PC-3 (cell line): ENCODE data around the gene GNPTG. TPM values are rescaled to one million over a fixed set of nuclear protein-coding genes. Genes with fewer than 3 reads are reported as not detected.

ENCODE experiments used
- ATAC-seq: fragments of 200-7000 bp; cut with Tn5 transposase; 2 replicates; pipeline ENCODE4 v1.9.1; 2020; ENCODE audit warnings: mild to moderate bottlenecking, moderate library complexity
- BruUV-seq: library from RNA; stranded (reverse); fragments of 400-500 nt; replicated peaks from 2 replicates; lab custom pipeline; 2021; lab: Mats Ljungman, UMichigan
- CTCF ChIA-PET: fragments of 300-600 bp; sonication (Branson Sonifier 250); formaldehyde crosslinking; loops from one replicate; lab custom pipeline; 2022; ENCODE audit warnings: antibody characterized with exemption; lab: Charles Lee
- POLR2A ChIA-PET: fragments of 300-600 bp; sonication (Branson Sonifier 250); formaldehyde crosslinking; loops from one replicate; lab custom pipeline; 2022; ENCODE audit warnings: antibody characterized with exemption; ENCODE audit not compliant: unreplicated experiment; lab: Charles Lee
- DNase-seq: peaks from one replicate; pipeline ENCODE4 v3.0.0-alpha.2; 2015
- H2AFZ ChIP-seq: fragments of 300-600 bp; sonication (generic); 2 replicates; pipeline ENCODE4 v1.6.0; 2016; ENCODE audit warnings: antibody characterized with exemption, low read length
- H3F3A ChIP-seq: fragments of 300-600 bp; sonication (generic); one replicate; pipeline ENCODE4 v1.6.0; 2017; ENCODE audit warnings: antibody characterized with exemption, low read length, control low read depth, mild to moderate bottlenecking; ENCODE audit not compliant: unreplicated experiment
- H3K27ac ChIP-seq: fragments of 300-600 bp; sonication (generic); 2 replicates; pipeline ENCODE4 v1.5.1; 2016; ENCODE audit warnings: mild to moderate bottlenecking, low read length
- H3K27me3 ChIP-seq: fragments of 300-600 bp; sonication (generic); 2 replicates; pipeline ENCODE4 v1.6.1; 2016; ENCODE audit warnings: low read length, mixed read lengths
- H3K36me3 ChIP-seq: fragments of 300-600 bp; sonication (generic); 2 replicates; pipeline ENCODE4 v1.6.1; 2016; ENCODE audit warnings: low read depth, mixed run types, low read length, mixed read lengths
- H3K4me1 ChIP-seq: fragments of 300-600 bp; sonication (generic); 2 replicates; pipeline ENCODE4 v1.5.1; 2016; ENCODE audit warnings: low read length; ENCODE audit not compliant: insufficient read depth
- H3K4me2 ChIP-seq: fragments of 300-600 bp; sonication (generic); 2 replicates; pipeline ENCODE4 v1.6.0; 2016; ENCODE audit warnings: low read length
- H3K4me3 ChIP-seq: fragments of 300-600 bp; sonication (generic); 2 replicates; pipeline ENCODE4 v1.5.1; 2016; ENCODE audit warnings: mild to moderate bottlenecking, low read length, mixed read lengths
- H3K79me2 ChIP-seq: fragments of 300-600 bp; sonication (generic); 2 replicates; pipeline ENCODE4 v1.6.1; 2017; ENCODE audit warnings: low read length, mixed read lengths
- H3K9ac ChIP-seq: fragments of 300-600 bp; sonication (generic); 2 replicates; pipeline ENCODE4 v1.6.0; 2016; ENCODE audit warnings: mild to moderate bottlenecking, low read length
- H3K9me2 ChIP-seq: fragments of 300-600 bp; sonication (generic); replicated peaks from 2 replicates; pipeline ENCODE4 v1.6.1; 2016; ENCODE audit warnings: mixed run types, low read length, mixed read lengths
- H3K9me3 ChIP-seq: fragments of 300-600 bp; sonication (generic); 2 replicates; pipeline ENCODE4 v1.6.1; 2016; ENCODE audit warnings: low read length, mixed read lengths
- H4K20me1 ChIP-seq: fragments of 300-600 bp; sonication (generic); 2 replicates; pipeline ENCODE4 v1.6.1; 2016; ENCODE audit warnings: low read length, mixed read lengths
- EZH2 ChIP-seq: fragments of 300-600 bp; sonication (generic); IDR thresholded peaks from one replicate; pipeline ENCODE4 v1.6.1; 2017; ENCODE audit warnings: antibody characterized with exemption, mild to moderate bottlenecking, low read length; ENCODE audit not compliant: unreplicated experiment
- EZH2phosphoT487 ChIP-seq: fragments of 300-600 bp; sonication (generic); IDR thresholded peaks from 2 replicates; pipeline ENCODE4 v1.6.1; 2018; ENCODE audit warnings: mild to moderate bottlenecking, antibody characterized with exemption, low read length, borderline replicate concordance
- intact Hi-C: fragments of 100-400 bp; cut with micrococcal nuclease; formaldehyde crosslinking; loops from 2 replicates; pipeline ENCODE4 v1.9.0; 2023
- total RNA-seq: library from RNA; depleted of rRNA; stranded (reverse); fragments of >200 nt; gene quantifications from 2 replicates; pipeline ENCODE4 v1.2.3, GENCODE V29; 2014; rRNA removed
- TF ChIP-seq, protein P1 (sequence below): fragments of 300-600 bp; sonication (generic); conservative IDR thresholded peaks from 2 replicates; pipeline ENCODE4 v1.5.1; 2017; ENCODE audit warnings: antibody characterized with exemption, low read depth, mild to moderate bottlenecking, low read length

Gene GNPTG
- total RNA-seq, 1 experiment from 2014 or later = 36.3 TPM

DNA sequence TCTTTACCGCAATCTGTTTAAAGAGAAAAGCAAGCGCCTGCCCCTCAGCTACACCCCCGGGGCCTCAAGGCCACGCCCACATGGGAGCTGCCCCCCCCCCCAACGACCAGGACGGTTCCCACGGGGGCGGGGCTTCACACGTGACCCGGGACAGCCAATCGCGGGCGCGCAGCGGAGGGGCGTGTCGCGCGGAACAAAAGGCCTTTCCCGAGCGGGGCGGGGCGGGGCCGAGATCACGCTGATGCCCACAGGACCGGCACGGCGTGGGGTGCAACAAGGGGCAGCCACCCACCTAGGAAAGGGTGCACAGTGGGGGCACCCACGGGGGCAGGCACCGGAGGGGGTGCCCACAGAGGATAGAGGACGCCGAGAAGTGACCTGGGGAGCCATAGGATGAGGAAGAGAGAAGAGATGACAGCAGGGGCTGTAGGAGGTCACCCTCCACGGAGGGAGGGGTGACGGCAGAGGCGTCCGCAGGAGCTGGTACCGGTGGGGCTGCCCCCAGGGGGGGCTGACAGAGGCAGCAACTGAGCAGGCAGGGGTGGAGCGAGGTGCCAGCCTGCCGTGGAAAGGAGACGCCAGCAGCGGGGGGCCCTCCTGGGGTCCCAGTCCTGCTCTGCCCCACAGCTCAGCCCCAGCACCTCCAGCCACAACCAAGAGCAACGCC lies 56.6 kb downstream of the GNPTG start:
- Histone ChIP-seq H3K27ac (no peak overlapping the region), H3K9ac (peak overlapping the region; percentile 49), H4K20me1 (no peaks in the 10 kb centered on the region), H3K4me2 (peak overlapping the region; percentile 93), H3K4me3 (peak overlapping the region; percentile 78), H3K36me3 (no peaks in the 10 kb centered on the region), H3K9me3 (no peaks in the 10 kb centered on the region), H3K79me2 (0 out of 2 replicates have a peak, but pooled peaks cover 3% of the 10 kb centered on the region), H3F3A (no peaks in the 10 kb centered on the region), H3K9me2 (no peaks in the 10 kb centered on the region), H3K4me1 (no peaks in the 10 kb centered on the region), H3K27me3 (no peaks in the 10 kb centered on the region), H2AFZ (peak overlapping the region; percentile 92)
- ATAC-seq (peak; percentile 92), DNase-seq (peak; percentile 78)
- intact Hi-C loops = no loop called here
- BruUV-seq = no TSS peak
- TF ChIP-seq EZH2phosphoT487 = no peak
- no peak for TF ChIP-seq EZH2
- TF ChIP-seq, protein P1, sequence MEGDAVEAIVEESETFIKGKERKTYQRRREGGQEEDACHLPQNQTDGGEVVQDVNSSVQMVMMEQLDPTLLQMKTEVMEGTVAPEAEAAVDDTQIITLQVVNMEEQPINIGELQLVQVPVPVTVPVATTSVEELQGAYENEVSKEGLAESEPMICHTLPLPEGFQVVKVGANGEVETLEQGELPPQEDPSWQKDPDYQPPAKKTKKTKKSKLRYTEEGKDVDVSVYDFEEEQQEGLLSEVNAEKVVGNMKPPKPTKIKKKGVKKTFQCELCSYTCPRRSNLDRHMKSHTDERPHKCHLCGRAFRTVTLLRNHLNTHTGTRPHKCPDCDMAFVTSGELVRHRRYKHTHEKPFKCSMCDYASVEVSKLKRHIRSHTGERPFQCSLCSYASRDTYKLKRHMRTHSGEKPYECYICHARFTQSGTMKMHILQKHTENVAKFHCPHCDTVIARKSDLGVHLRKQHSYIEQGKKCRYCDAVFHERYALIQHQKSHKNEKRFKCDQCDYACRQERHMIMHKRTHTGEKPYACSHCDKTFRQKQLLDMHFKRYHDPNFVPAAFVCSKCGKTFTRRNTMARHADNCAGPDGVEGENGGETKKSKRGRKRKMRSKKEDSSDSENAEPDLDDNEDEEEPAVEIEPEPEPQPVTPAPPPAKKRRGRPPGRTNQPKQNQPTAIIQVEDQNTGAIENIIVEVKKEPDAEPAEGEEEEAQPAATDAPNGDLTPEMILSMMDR = no peak
- CTCF ChIA-PET = no interaction called here
- POLR2A ChIA-PET = interaction anchor here (0.5 to 0.8 kb wide), 2 partner anchors 29 to 57 kb away, joined by 3 read pairs; no protein-coding TSS in a partner anchor

DNA sequence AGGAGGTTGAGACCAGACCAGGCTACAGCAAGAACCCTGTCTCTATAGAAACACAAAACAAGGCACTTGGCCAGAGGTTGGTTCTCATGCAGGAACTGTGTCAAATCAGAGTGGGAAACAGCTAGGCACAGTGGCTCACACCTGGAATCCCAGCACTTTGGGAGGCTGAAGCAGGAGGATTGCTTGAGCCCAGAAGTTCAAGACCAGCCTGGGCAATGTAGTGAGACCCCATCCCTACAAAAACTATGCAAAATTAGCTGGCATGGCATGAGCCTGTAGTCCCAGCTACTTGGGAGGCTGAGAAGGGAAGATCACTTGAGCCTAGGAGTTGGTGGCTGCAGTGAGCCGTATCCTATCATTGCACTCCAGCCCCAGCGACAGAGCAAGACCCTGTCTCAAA lies 61.1 kb downstream of the GNPTG start:
- TF ChIP-seq EZH2phosphoT487 = no peak
- TF ChIP-seq, protein P1 = no peak
- TF ChIP-seq EZH2 = no peak
- Histone ChIP-seq H3K9me3 (no peaks in the 10 kb centered on the region), H2AFZ (no peak overlapping the region), H4K20me1 (no peaks in the 10 kb centered on the region), H3K4me1 (no peaks in the 10 kb centered on the region), H3K4me3 (no peak overlapping the region), H3K9ac (no peak overlapping the region), H3K27ac (no peak overlapping the region), H3K79me2 (peaks cover 5% of the 10 kb centered on the region; the same call in 1 of the 2 replicates), H3K27me3 (no peaks in the 10 kb centered on the region), H3K9me2 (no peaks in the 10 kb centered on the region), H3K4me2 (no peak overlapping the region), H3F3A (peaks cover 9% of the 10 kb centered on the region), H3K36me3 (no peaks in the 10 kb centered on the region)
- TSS peak; percentile 9 for BruUV-seq
- CTCF ChIA-PET = no interaction called here
- no peak for DNase-seq
- intact Hi-C loops = no loop called here
- ATAC-seq = no peak
- POLR2A ChIA-PET = no interaction called here

Other genes with a start within 250 kb of the GNPTG start
- 4.1 and 7.8 TPM in 2 replicates for gene CACNA1H, start 198.8 kb upstream of the GNPTG start, total RNA-seq
- not detected in 2 replicates for gene TPSG1, start 126.7 kb upstream of the GNPTG start, total RNA-seq
- not detected in 2 replicates for gene TPSB2, start 121.7 kb upstream of the GNPTG start, total RNA-seq
- not detected in 2 replicates for gene TPSAB1, start 111.2 kb upstream of the GNPTG start, total RNA-seq
- gene TPSD1, start 95.9 kb upstream of the GNPTG start, total RNA-seq = not detected in 2 replicates
- gene UBE2I, start 42.3 kb upstream of the GNPTG start, total RNA-seq = 71.3 and 116 TPM in 2 replicates
- 13.1 and 18.2 TPM in 2 replicates for gene BAIAP3, start 18.3 kb upstream of the GNPTG start, total RNA-seq
- gene TSR3, start 53 bp upstream of the GNPTG start, total RNA-seq = 117 and 142 TPM in 2 replicates
- gene UNKL, start 62.8 kb downstream of the GNPTG start, total RNA-seq = 18.8 and 33.9 TPM in 2 replicates
- gene UQCC4, start 68.8 kb downstream of the GNPTG start, total RNA-seq = 27.0 and 33.2 TPM in 2 replicates
- not detected in 2 replicates for gene PERCC1, start 79.1 kb downstream of the GNPTG start, total RNA-seq
- gene CCDC154, start 92.6 kb downstream of the GNPTG start, total RNA-seq = not detected in 2 replicates
- 48.2 and 66.6 TPM in 2 replicates for gene CLCN7, start 123.1 kb downstream of the GNPTG start, total RNA-seq
- gene PTX4, start 137.0 kb downstream of the GNPTG start, total RNA-seq = 0.22 and 0.40 TPM in 2 replicates
- gene TELO2, start 141.4 kb downstream of the GNPTG start, total RNA-seq = 37.8 and 61.3 TPM in 2 replicates
- gene TMEM204, start 181.7 kb downstream of the GNPTG start, total RNA-seq = not detected in 2 replicates